HepG2 (cell line): ENCODE data around the gene RNASE11. TPM values are rescaled to one million over a fixed set of nuclear protein-coding genes. Genes with fewer than 3 reads are reported as not detected.

Experiments
- ARID2 ChIP-seq: sonication (generic); formaldehyde crosslinking; IDR thresholded peaks from 2 replicates; pipeline ENCODE4 v1.8.1; 2022; ENCODE audit warnings: mild to moderate bottlenecking, missing genetic modification reagents, borderline replicate concordance
- HOXA3 ChIP-seq: sonication (generic); formaldehyde crosslinking; IDR thresholded peaks from 2 replicates; pipeline ENCODE4 v1.5.0; 2020; ENCODE audit warnings: missing genetic modification reagents
- MYC ChIP-seq: sonication (generic); formaldehyde crosslinking; IDR thresholded peaks from 2 replicates; pipeline ENCODE4 v1.9.0; 2021; ENCODE audit warnings: missing genetic modification reagents, borderline replicate concordance
- RBM22 ChIP-seq: fragments of 200-400 bp; formaldehyde crosslinking; optimal IDR thresholded peaks from 2 replicates; pipeline ENCODE3; 2017; ENCODE audit warnings: mild to moderate bottlenecking, low read length, moderate library complexity
- ZBTB37 ChIP-seq: sonication (generic); formaldehyde crosslinking; IDR thresholded peaks from 2 replicates; pipeline ENCODE4 v1.4.0; 2020; ENCODE audit warnings: mild to moderate bottlenecking, missing genetic modification reagents
- ZFY ChIP-seq: sonication (generic); formaldehyde crosslinking; IDR thresholded peaks from 2 replicates; pipeline ENCODE4 v1.4.0; 2020; ENCODE audit warnings: missing genetic modification reagents
- ZNF143 ChIP-seq: sonication (generic); formaldehyde crosslinking; IDR thresholded peaks from 2 replicates; pipeline ENCODE4 v1.4.0; 2020; ENCODE audit warnings: missing genetic modification reagents
- ZNF263 ChIP-seq: sonication (generic); formaldehyde crosslinking; IDR thresholded peaks from 2 replicates; pipeline ENCODE4 v1.4.0; 2020; ENCODE audit warnings: missing genetic modification reagents
- ZNF331 ChIP-seq: sonication (generic); formaldehyde crosslinking; IDR thresholded peaks from 2 replicates; pipeline ENCODE4 v1.4.0; 2020; ENCODE audit warnings: missing genetic modification reagents
- ZNF496 ChIP-seq: sonication (generic); formaldehyde crosslinking; IDR thresholded peaks from 2 replicates; pipeline ENCODE4 v1.8.1; 2023; ENCODE audit warnings: mild to moderate bottlenecking, moderate library complexity, missing genetic modification reagents; ENCODE audit not compliant: insufficient replicate concordance
- polyA plus RNA-seq, 8 experiments: library from polyadenylated mRNA; depleted of rRNA in 3 of 8; stranded (reverse) in 7 of 8; unstranded in 1 of 8; fragments of >200 nt; fragmentation: Illumina TruSeq in 4 of 8; extraction: Trizol in 4 of 8; gene quantifications; 2 replicates each; pipeline versions ENCODE4 v1.2.1 to v1.2.3, GENCODE V29; 2011 to 2016; ENCODE audit warnings: low read depth in 4 of 8, missing spikeins in 1 of 8, mixed read lengths in 1 of 8; ENCODE audit not compliant: insufficient read depth in 1 of 8
- total RNA-seq, 5 experiments: library from RNA; depleted of rRNA; stranded (reverse); fragments of >200 nt; fragmentation: Illumina TruSeq; extraction: Trizol; gene quantifications; 2 replicates each; pipeline ENCODE4 v1.2.3, GENCODE V29; 2016; ENCODE audit warnings: low read depth in 1 of 5
- TF ChIP-seq, protein P1 (sequence below): sonication (generic); formaldehyde crosslinking; IDR thresholded peaks from 2 replicates; pipeline ENCODE4 v1.4.0; 2020; ENCODE audit warnings: missing genetic modification reagents
- TF ChIP-seq, protein P2 (sequence below): IDR thresholded peaks from 2 replicates; pipeline ENCODE4 v1.6.1; 2016; ENCODE audit warnings: low read depth, control low read depth
- TF ChIP-seq, protein P3 (sequence below): sonication (generic); formaldehyde crosslinking; IDR thresholded peaks from 2 replicates; pipeline ENCODE4 v1.4.0; 2020; ENCODE audit warnings: missing genetic modification reagents
- TF ChIP-seq, protein P4 (sequence below): sonication (generic); formaldehyde crosslinking; IDR thresholded peaks from 2 replicates; pipeline ENCODE4 v1.4.0; 2020; ENCODE audit warnings: mild to moderate bottlenecking, missing genetic modification reagents, borderline replicate concordance

The RNASE11 gene
- total and polyA plus RNA-seq, 2 of the 13 experiments (the other 11 are each of a cell fraction or from before 2014, with no cell fraction given): not detected

DNA sequence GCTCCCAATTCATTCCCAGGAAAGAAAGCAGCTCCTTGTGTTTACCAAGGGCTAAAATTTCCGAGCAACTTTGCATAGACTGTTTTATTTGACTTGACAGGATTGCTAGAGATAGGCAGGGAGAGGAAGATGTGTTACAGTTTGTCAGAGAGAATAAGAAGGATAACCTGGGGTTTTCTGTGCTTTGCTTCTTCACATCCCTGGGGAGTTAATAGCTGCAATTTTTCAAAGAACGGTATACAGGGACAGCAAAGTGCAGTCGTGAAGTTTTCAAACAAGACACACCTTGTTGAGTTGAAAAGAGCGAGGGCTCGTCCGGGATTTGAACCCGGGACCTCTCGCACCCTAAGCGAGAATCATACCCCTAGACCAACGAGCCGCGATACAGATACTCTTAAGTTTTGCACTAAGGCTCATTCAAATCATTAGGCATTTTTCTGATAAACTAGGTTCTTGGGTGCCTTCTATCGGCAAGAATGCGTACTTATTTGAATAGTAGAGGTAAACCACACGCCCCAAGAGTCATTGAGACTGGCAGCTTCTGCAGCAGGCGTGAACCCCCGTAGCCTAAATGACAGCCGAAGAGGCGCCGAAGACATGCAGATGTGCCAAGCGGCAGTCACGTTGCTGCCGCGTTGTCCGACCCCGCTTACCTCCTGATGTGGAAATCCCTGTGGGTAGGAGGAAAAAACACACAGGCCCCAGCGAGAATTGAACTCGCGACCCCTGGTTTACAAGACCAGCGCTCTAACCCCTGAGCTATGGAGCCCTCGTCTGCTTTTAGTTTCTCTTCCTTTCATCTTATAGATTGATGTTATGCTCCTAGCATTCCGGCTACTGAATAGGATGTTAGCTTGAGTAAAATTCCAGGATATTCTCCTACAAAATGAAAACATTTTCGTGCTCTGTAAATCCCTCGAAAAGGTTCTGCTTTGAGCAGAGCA is 25.6 kb upstream of the RNASE11 start (continued):
- TF ChIP-seq, protein P1, sequence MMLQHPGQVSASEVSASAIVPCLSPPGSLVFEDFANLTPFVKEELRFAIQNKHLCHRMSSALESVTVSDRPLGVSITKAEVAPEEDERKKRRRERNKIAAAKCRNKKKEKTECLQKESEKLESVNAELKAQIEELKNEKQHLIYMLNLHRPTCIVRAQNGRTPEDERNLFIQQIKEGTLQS (CRISPR knock-in tag): 0 out of 2 replicates have a peak, but pooled peaks have one; percentile 8
- TF ChIP-seq, protein P2, sequence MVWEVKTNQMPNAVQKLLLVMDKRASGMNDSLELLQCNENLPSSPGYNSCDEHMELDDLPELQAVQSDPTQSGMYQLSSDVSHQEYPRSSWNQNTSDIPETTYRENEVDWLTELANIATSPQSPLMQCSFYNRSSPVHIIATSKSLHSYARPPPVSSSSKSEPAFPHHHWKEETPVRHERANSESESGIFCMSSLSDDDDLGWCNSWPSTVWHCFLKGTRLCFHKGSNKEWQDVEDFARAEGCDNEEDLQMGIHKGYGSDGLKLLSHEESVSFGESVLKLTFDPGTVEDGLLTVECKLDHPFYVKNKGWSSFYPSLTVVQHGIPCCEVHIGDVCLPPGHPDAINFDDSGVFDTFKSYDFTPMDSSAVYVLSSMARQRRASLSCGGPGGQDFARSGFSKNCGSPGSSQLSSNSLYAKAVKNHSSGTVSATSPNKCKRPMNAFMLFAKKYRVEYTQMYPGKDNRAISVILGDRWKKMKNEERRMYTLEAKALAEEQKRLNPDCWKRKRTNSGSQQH (CRISPR knock-in tag): peak; percentile 33
- TF ChIP-seq ARID2 (peak; percentile 85; the same call in 1 of the 2 replicates), ZNF143 (CRISPR knock-in tag) (peak; percentile 54), ZNF263 (CRISPR knock-in tag) (no peak), HOXA3 (CRISPR knock-in tag) (peak; percentile 86), ZNF496 (CRISPR knock-in tag) (no peak), RBM22 (peak; percentile 97), ZBTB37 (CRISPR knock-in tag) (peak; percentile 56), MYC (peak; percentile 85), ZFY (CRISPR knock-in tag) (peak; percentile 66), ZNF331 (CRISPR knock-in tag) (peak; percentile 47)
- TF ChIP-seq, protein P3, sequence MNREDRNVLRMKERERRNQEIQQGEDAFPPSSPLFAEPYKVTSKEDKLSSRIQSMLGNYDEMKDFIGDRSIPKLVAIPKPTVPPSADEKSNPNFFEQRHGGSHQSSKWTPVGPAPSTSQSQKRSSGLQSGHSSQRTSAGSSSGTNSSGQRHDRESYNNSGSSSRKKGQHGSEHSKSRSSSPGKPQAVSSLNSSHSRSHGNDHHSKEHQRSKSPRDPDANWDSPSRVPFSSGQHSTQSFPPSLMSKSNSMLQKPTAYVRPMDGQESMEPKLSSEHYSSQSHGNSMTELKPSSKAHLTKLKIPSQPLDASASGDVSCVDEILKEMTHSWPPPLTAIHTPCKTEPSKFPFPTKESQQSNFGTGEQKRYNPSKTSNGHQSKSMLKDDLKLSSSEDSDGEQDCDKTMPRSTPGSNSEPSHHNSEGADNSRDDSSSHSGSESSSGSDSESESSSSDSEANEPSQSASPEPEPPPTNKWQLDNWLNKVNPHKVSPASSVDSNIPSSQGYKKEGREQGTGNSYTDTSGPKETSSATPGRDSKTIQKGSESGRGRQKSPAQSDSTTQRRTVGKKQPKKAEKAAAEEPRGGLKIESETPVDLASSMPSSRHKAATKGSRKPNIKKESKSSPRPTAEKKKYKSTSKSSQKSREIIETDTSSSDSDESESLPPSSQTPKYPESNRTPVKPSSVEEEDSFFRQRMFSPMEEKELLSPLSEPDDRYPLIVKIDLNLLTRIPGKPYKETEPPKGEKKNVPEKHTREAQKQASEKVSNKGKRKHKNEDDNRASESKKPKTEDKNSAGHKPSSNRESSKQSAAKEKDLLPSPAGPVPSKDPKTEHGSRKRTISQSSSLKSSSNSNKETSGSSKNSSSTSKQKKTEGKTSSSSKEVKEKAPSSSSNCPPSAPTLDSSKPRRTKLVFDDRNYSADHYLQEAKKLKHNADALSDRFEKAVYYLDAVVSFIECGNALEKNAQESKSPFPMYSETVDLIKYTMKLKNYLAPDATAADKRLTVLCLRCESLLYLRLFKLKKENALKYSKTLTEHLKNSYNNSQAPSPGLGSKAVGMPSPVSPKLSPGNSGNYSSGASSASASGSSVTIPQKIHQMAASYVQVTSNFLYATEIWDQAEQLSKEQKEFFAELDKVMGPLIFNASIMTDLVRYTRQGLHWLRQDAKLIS (CRISPR knock-in tag): no peak
- TF ChIP-seq, protein P4, sequence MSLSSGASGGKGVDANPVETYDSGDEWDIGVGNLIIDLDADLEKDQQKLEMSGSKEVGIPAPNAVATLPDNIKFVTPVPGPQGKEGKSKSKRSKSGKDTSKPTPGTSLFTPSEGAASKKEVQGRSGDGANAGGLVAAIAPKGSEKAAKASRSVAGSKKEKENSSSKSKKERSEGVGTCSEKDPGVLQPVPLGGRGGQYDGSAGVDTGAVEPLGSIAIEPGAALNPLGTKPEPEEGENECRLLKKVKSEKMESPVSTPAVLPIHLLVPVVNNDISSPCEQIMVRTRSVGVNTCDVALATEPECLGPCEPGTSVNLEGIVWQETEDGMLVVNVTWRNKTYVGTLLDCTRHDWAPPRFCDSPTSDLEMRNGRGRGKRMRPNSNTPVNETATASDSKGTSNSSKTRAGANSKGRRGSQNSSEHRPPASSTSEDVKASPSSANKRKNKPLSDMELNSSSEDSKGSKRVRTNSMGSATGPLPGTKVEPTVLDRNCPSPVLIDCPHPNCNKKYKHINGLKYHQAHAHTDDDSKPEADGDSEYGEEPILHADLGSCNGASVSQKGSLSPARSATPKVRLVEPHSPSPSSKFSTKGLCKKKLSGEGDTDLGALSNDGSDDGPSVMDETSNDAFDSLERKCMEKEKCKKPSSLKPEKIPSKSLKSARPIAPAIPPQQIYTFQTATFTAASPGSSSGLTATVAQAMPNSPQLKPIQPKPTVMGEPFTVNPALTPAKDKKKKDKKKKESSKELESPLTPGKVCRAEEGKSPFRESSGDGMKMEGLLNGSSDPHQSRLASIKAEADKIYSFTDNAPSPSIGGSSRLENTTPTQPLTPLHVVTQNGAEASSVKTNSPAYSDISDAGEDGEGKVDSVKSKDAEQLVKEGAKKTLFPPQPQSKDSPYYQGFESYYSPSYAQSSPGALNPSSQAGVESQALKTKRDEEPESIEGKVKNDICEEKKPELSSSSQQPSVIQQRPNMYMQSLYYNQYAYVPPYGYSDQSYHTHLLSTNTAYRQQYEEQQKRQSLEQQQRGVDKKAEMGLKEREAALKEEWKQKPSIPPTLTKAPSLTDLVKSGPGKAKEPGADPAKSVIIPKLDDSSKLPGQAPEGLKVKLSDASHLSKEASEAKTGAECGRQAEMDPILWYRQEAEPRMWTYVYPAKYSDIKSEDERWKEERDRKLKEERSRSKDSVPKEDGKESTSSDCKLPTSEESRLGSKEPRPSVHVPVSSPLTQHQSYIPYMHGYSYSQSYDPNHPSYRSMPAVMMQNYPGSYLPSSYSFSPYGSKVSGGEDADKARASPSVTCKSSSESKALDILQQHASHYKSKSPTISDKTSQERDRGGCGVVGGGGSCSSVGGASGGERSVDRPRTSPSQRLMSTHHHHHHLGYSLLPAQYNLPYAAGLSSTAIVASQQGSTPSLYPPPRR (CRISPR knock-in tag): peak; percentile 58
